WTC11 (cell line): ENCODE results near the gene IL10RA. TPM values are rescaled to one million over a fixed set of nuclear protein-coding genes. Genes with fewer than 3 reads are reported as not detected.

Source experiments
- ATAC-seq: fragments of 200-7000 bp; cut with Tn5 transposase; 2 replicates; pipeline ENCODE4 v1.10.0; 2021; ENCODE audit warnings: mild to moderate bottlenecking, moderate library complexity
- CTCF ChIA-PET: fragments of 300-600 bp; sonication (Branson Sonifier 250); formaldehyde crosslinking; loops from one replicate; lab custom pipeline; 2021; ENCODE audit warnings: antibody characterized with exemption; lab: Charles Lee
- POLR2A ChIA-PET: fragments of 350-600 bp; sonication (Branson Sonifier 250); formaldehyde crosslinking; loops from one replicate; lab custom pipeline; 2021; ENCODE audit warnings: antibody characterized with exemption; lab: Charles Lee
- DNase-seq: peaks from one replicate; pipeline ENCODE4 v3.0.0; 2021; ENCODE audit warnings: low spot score
- H3K27ac Mint-ChIP-seq: 2 replicates; pipeline ENCODE4 v1.8.0; 2021; ENCODE audit warnings: mixed read lengths
- H3K27me3 Mint-ChIP-seq: 2 replicates; pipeline ENCODE4 v1.8.0; 2021; ENCODE audit warnings: low read depth, mild to moderate bottlenecking, moderate library complexity, mixed read lengths
- H3K36me3 Mint-ChIP-seq: 2 replicates; pipeline ENCODE4 v1.8.0; 2021; ENCODE audit warnings: mixed read lengths
- H3K4me1 Mint-ChIP-seq: 2 replicates; pipeline ENCODE4 v1.8.0; 2022; ENCODE audit warnings: mixed read lengths
- H3K4me3 Mint-ChIP-seq: 2 replicates; pipeline ENCODE4 v1.8.0; 2021; ENCODE audit warnings: mild to moderate bottlenecking, moderate library complexity, mixed read lengths
- H3K9me3 Mint-ChIP-seq: 2 replicates; pipeline ENCODE4 v1.8.0; 2021; ENCODE audit warnings: mixed read lengths
- AFF4 ChIP-seq: sonication (generic); formaldehyde crosslinking; IDR thresholded peaks from 2 replicates; pipeline ENCODE4 v1.8.1; 2023; ENCODE audit warnings: mild to moderate bottlenecking, missing genetic modification reagents, borderline replicate concordance
- ATF1 ChIP-seq: sonication (generic); formaldehyde crosslinking; IDR thresholded peaks from 2 replicates; pipeline ENCODE4 v1.8.1; 2023; ENCODE audit warnings: mild to moderate bottlenecking, moderate library complexity, missing genetic modification reagents
- CREB1 ChIP-seq: sonication (generic); formaldehyde crosslinking; IDR thresholded peaks from 2 replicates; pipeline ENCODE4 v1.8.0; 2023; ENCODE audit warnings: mild to moderate bottlenecking, missing genetic modification reagents
- EMX1 ChIP-seq: fragments of 250-450 bp; sonication (Bioruptor Pico); IDR thresholded peaks from 2 replicates; pipeline ENCODE4 v1.8.0; 2021; ENCODE audit warnings: mild to moderate bottlenecking
- OVOL2 ChIP-seq: fragments of 250-450 bp; sonication (Bioruptor Pico); IDR thresholded peaks from 2 replicates; pipeline ENCODE4 v1.9.0; 2021; ENCODE audit warnings: mild to moderate bottlenecking, borderline replicate concordance
- PREB ChIP-seq: sonication (generic); formaldehyde crosslinking; IDR thresholded peaks from 2 replicates; pipeline ENCODE4 v1.8.1; 2022; ENCODE audit warnings: mild to moderate bottlenecking, missing genetic modification reagents, moderate library complexity, borderline replicate concordance
- TCF7 ChIP-seq: sonication (generic); formaldehyde crosslinking; IDR thresholded peaks from 2 replicates; pipeline ENCODE4 v1.8.0; 2022; ENCODE audit warnings: mild to moderate bottlenecking, low read depth, missing genetic modification reagents, moderate library complexity
- ZNF232 ChIP-seq: sonication (generic); formaldehyde crosslinking; IDR thresholded peaks from 2 replicates; pipeline ENCODE4 v1.8.0; 2022; ENCODE audit warnings: mild to moderate bottlenecking, missing genetic modification reagents
- ZNF263 ChIP-seq: sonication (generic); formaldehyde crosslinking; IDR thresholded peaks from 2 replicates; pipeline ENCODE4 v1.8.1; 2022; ENCODE audit warnings: low read depth, mild to moderate bottlenecking, moderate library complexity, missing genetic modification reagents
- ZNF317 ChIP-seq: sonication (generic); formaldehyde crosslinking; IDR thresholded peaks from 2 replicates; pipeline ENCODE4 v1.8.1; 2023; ENCODE audit warnings: low read depth, mild to moderate bottlenecking, moderate library complexity, missing genetic modification reagents, borderline replicate concordance
- ZNF416 ChIP-seq: fragments of 250-450 bp; sonication (Bioruptor Pico); IDR thresholded peaks from 2 replicates; pipeline ENCODE4 v1.9.0; 2021; ENCODE audit warnings: mild to moderate bottlenecking, inconsistent platforms
- ZNF425 ChIP-seq: fragments of 250-450 bp; sonication (Bioruptor Pico); conservative IDR thresholded peaks from 2 replicates; pipeline ENCODE4 v1.9.0; 2021; ENCODE audit warnings: mild to moderate bottlenecking
- ZNF512 ChIP-seq: sonication (generic); formaldehyde crosslinking; IDR thresholded peaks from 2 replicates; pipeline ENCODE4 v1.8.1; 2022; ENCODE audit warnings: missing genetic modification reagents, borderline replicate concordance
- ZSCAN18 ChIP-seq: fragments of 250-450 bp; sonication (Bioruptor Pico); IDR thresholded peaks from 2 replicates; pipeline ENCODE4 v2.1.2; 2022; ENCODE audit warnings: mild to moderate bottlenecking, moderate library complexity
- total RNA-seq: library from RNA; stranded (reverse); gene quantifications from 3 replicates; pipeline ENCODE4 v1.2.3, GENCODE V29; 2021

The IL10RA gene
- total RNA-seq, 1 experiment from 2014 or later: 0.74 TPM

- no peak for DNase-seq
- CTCF ChIA-PET: interaction anchor here (0.7 to 0.9 kb wide), 2 partner anchors 11 to 222 kb away, joined by 3 to 4 read pairs; no protein-coding TSS in a partner anchor
- peaks cover 5% of the 10 kb centered on the region; the same call in 1 of the 2 replicates for H3K27me3 Mint-ChIP-seq
Measured at GRCh38 chr11:118042141-118042540, 55.9 kb downstream of the IL10RA start.

More at GRCh38 chr11:118042141-118042540, 55.9 kb downstream of the IL10RA start:
- peaks cover under 1% of the 10 kb centered on the region for H3K9me3 Mint-ChIP-seq
- TF ChIP-seq ATF1 (CRISPR knock-in tag) (no peak), EMX1 (no peak), ZNF317 (CRISPR knock-in tag) (no peak), ZNF263 (CRISPR knock-in tag) (no peak), AFF4 (no peak), TCF7 (no peak), ZSCAN18 (CRISPR knock-in tag) (no peak), ZNF512 (CRISPR knock-in tag) (no peak), ZNF232 (CRISPR knock-in tag) (no peak), PREB (CRISPR knock-in tag) (no peak), ZNF416 (no peak), CREB1 (CRISPR knock-in tag) (no peak), ZNF425 (no peak), OVOL2 (CRISPR knock-in tag) (no peak)
- TF ChIP-seq, all 79 proteins: peak for 0
- no peak for ATAC-seq
- POLR2A ChIA-PET: interaction anchor here (0.6 kb wide), 2 partner anchors 87 to 221 kb away, joined by 3 to 6 read pairs; no protein-coding TSS in a partner anchor
- no peak overlapping the region for H3K27ac Mint-ChIP-seq
- 0 out of 2 replicates have a peak, but pooled peaks cover 3% of the 10 kb centered on the region for H3K4me1 Mint-ChIP-seq
- no peak overlapping the region for H3K4me3 Mint-ChIP-seq
- no peaks in the 10 kb centered on the region for H3K36me3 Mint-ChIP-seq
